Testis (tissue), 3 donors: ENCODE data around the gene HIPK3. TPM values are rescaled to one million over a fixed set of nuclear protein-coding genes. Genes with fewer than 3 reads are reported as not detected.

ENCODE experiments used
- DNase-seq: peaks from one replicate; pipeline ENCODE4 v3.0.0-alpha.2; 2019
- H3K27ac ChIP-seq, 2 donors: fragments of 200-600 bp; sonication (generic); one replicate each; pipeline ENCODE4 v1.5.1; 2019
- H3K27me3 ChIP-seq: fragments of 200-600 bp; sonication (generic); one replicate; pipeline ENCODE4 v1.5.1; 2019
- H3K36me3 ChIP-seq: fragments of 200-600 bp; sonication (generic); one replicate; pipeline ENCODE4 v1.5.1; 2017; ENCODE audit warnings: low read depth; ENCODE audit errors: missing control alignments
- H3K4me1 ChIP-seq: fragments of 200-600 bp; sonication (generic); one replicate; pipeline ENCODE4 v1.5.1; 2019
- H3K4me3 ChIP-seq, 2 donors: fragments of 200-600 bp; sonication (generic); one replicate each; pipeline ENCODE4 v1.5.1; 2017 to 2019
- H3K9me3 ChIP-seq: fragments of 200-600 bp; sonication (generic); one replicate; pipeline ENCODE4 v1.5.1; 2017
- POLR2A ChIP-seq: fragments of 450-650 bp; IDR thresholded peaks from one replicate; pipeline ENCODE4 v1.6.1; 2017; ENCODE audit warnings: antibody characterized with exemption, mild to moderate bottlenecking, moderate library complexity
- WGBS, 2 donors: methylation state at CpG; one replicate each; pipeline ENCODE4 v1.1.5; 2018; 5-methylcytosine and 5-hydroxymethylcytosine counted together
- intact Hi-C: fragments of 100-400 bp; cut with DNase I; formaldehyde crosslinking; loops from one replicate; pipeline ENCODE4 v1.15.1; 2023; ENCODE audit warnings: low total_unique reads
- polyA plus RNA-seq: library from polyadenylated mRNA; stranded (reverse); fragments of 350-450 nt; fragmentation: Illumina TruSeq; extraction: RNeasy Lipid Tissue Mini Kit (QIAGEN cat#74804); gene quantifications from one replicate; pipeline ENCODE4 v1.2.3, GENCODE V29; 2014; ENCODE audit warnings: low read depth, low replicate concordance; ENCODE audit not compliant: insufficient read depth
- total RNA-seq, 2 donors: library from RNA; depleted of rRNA; stranded (reverse); fragments of >200 nt; gene quantifications; one replicate each; pipeline ENCODE4 v1.2.3, GENCODE V29; 2016
- TF ChIP-seq, protein P1 (sequence below), 3 experiments: fragments of 450-650 bp in 2 of 3; fragments of 200-600 bp in 1 of 3; sonication (generic) in 1 of 3; IDR thresholded peaks; one replicate each; pipeline ENCODE4 v1.5.1; 2016 to 2019; ENCODE audit warnings: antibody characterized with exemption in 3 of 3, mild to moderate bottlenecking in 2 of 3, moderate library complexity in 1 of 3

HIPK3 gene
- total and polyA plus RNA-seq, 3 donors from 2014 or later: 47.6 to 90.2 (median 86.3) TPM

DNA sequence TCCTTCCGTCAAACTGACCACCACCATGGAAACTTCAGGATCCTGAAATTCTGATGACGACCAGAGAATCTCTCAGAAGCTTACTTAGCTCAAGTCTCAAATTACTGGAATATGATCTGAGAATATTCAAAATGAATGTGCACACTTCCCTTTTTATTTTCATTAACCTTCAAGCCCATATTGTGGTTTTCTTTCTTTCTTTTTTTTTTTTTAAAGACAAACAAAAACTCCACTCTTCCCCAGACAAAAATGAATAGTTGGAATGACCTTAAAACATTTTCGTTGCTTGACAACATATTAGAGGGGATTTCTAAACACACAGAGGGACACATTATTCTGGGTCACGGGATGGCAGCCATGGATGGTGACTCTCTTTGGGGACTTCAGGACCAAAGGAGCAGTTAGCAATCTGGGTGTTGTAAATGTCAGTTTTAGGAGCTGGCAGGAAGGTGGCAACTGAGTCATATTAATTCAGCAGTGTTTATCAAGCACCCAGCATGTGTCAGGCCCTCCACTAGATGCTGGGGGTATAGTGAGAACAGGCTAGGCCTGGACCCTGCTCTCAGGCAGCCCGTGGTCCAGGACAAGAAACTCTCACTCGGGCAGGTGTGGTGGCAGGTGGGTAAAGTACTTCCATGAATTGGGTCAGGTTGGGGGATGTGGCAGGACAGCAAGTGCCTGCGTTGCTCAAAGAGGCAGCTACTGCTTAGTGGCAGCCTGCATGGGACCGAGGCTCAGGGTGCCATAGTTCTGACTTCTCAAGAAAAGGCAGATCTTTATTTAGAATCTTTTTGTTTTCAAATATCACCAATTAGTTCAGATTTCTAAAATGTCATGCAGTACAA lies 126.1 kb downstream of the HIPK3 start:
- 68 to 71% methylated on average over 8 of the region's 8 CpGs for WGBS, 2 donors
- DNase-seq: no peak

DNA sequence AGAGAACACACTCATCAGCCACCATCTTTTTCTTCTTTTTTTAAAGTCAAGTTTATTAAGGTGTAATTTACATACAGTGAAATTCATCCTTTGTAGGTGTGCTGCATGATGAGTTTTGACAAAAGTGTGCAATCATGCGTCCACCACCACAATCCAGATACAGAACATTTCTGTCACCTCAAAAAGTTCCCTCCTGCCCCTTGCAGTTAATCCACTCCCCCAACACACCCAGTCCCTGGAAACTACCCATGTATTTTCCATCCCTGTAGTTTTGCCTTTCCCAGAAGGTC lies 126.7 kb downstream of the HIPK3 start:
- intact Hi-C loops: no loop called here
- TF ChIP-seq POLR2A: no peak
- TF ChIP-seq, protein P1, sequence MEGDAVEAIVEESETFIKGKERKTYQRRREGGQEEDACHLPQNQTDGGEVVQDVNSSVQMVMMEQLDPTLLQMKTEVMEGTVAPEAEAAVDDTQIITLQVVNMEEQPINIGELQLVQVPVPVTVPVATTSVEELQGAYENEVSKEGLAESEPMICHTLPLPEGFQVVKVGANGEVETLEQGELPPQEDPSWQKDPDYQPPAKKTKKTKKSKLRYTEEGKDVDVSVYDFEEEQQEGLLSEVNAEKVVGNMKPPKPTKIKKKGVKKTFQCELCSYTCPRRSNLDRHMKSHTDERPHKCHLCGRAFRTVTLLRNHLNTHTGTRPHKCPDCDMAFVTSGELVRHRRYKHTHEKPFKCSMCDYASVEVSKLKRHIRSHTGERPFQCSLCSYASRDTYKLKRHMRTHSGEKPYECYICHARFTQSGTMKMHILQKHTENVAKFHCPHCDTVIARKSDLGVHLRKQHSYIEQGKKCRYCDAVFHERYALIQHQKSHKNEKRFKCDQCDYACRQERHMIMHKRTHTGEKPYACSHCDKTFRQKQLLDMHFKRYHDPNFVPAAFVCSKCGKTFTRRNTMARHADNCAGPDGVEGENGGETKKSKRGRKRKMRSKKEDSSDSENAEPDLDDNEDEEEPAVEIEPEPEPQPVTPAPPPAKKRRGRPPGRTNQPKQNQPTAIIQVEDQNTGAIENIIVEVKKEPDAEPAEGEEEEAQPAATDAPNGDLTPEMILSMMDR (IDR thresholded peaks at IDR 0.05): no peak
- DNase-seq: no peak
- H3K4me3 ChIP-seq: no peak overlapping the region
- no peaks in the 10 kb centered on the region for H3K36me3 ChIP-seq
- no peaks in the 10 kb centered on the region for H3K4me1 ChIP-seq
- H3K27me3 ChIP-seq: no peaks in the 10 kb centered on the region
- H3K27ac ChIP-seq: no peak overlapping the region
- no peaks in the 10 kb centered on the region for H3K9me3 ChIP-seq
- WGBS, 2 donors: 94 to 100% methylated on average over 1 of the region's 1 CpG

More for the DNA sequence above, 126.1 kb downstream of the HIPK3 start:
- no peaks in the 10 kb centered on the region for H3K27me3 ChIP-seq
- no peaks in the 10 kb centered on the region for H3K9me3 ChIP-seq
- H3K4me3 ChIP-seq: no peak overlapping the region
- H3K36me3 ChIP-seq: no peaks in the 10 kb centered on the region
- intact Hi-C loops: no loop called here
- TF ChIP-seq, protein P1 (IDR thresholded peaks at IDR 0.05): no peak
- no peak for TF ChIP-seq POLR2A
- no peak overlapping the region for H3K27ac ChIP-seq
- no peaks in the 10 kb centered on the region for H3K4me1 ChIP-seq

DNA sequence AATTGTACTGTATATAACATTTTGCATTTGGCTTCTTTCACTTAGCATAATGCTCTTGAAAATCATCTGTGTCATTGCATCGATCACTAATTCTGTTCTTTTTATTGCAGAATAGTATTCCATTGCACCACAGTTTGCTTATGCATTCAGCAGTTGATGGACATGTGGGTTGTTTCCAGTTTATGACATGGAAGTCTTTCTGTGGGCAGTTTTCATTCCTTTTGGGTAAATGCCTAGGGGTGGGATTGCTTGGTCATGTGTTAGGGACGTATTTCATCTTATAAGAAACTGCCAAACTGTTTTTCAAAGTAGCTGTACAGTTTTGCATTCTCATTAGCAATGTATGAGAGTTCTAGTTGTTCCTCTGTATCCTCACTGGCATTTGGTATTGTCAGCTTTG lies 127.0 kb downstream of the HIPK3 start:
- 91 to 100% methylated on average over 2 of the region's 2 CpGs for WGBS, 2 donors
- Histone ChIP-seq H3K27me3 (no peaks in the 10 kb centered on the region), H3K36me3 (no peaks in the 10 kb centered on the region), H3K27ac (no peak overlapping the region), H3K9me3 (no peaks in the 10 kb centered on the region), H3K4me3 (no peak overlapping the region), H3K4me1 (no peaks in the 10 kb centered on the region)
- TF ChIP-seq, protein P1 (IDR thresholded peaks at IDR 0.05): no peak
- TF ChIP-seq POLR2A: no peak
- intact Hi-C loops: no loop called here
- no peak for DNase-seq

DNA sequence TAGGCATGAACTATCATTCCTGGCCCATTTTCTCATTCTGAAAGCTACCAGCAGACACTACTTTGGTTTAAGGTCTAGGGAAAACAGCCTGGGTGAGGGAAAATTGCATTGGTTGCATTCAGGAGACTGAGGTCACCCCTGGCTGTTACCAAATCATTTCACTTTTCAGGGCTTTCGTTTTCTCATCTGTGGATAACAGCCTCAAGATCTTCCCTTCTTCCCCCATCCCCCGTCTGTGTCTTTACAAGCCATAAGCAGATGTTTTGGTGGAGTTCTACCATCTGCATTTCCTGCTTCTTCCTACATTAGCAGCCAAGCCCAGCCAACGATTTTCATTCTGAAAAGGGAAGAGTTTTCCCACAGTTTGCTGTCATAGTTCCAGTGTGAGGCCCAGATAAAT lies 130.4 kb downstream of the HIPK3 start:
- intact Hi-C loops: no loop called here

More for the DNA sequence above, 130.4 kb downstream of the HIPK3 start:
- DNase-seq: no peak
- Histone ChIP-seq H3K27ac (no peak overlapping the region), H3K4me3 (no peak overlapping the region), H3K36me3 (no peaks in the 10 kb centered on the region), H3K9me3 (no peaks in the 10 kb centered on the region), H3K27me3 (no peaks in the 10 kb centered on the region), H3K4me1 (no peaks in the 10 kb centered on the region)
- TF ChIP-seq, protein P1 (IDR thresholded peaks at IDR 0.05): no peak
- TF ChIP-seq POLR2A: no peak
- 75 to 78% methylated on average over 3 of the region's 3 CpGs for WGBS, 2 donors
